Fibroblast of lung (primary cell): Measurements from ENCODE around the gene MRPS11.

Experiments
- CTCF ChIP-seq, 2 donors: IDR thresholded peaks in 1 of 2; conservative IDR thresholded peaks in 1 of 2; 1 replicate in 1 of 2; 2 replicates in 1 of 2; pipeline ENCODE4 v1.5.1; 2011 to 2012; ENCODE audit warnings: low read length in 2 of 2, control low read depth in 1 of 2, inconsistent platforms in 1 of 2, low read depth in 1 of 2, mild to moderate bottlenecking in 1 of 2
- EZH2 ChIP-seq: IDR thresholded peaks from 2 replicates; pipeline ENCODE4 v1.5.1; 2012; ENCODE audit warnings: low read length, control low read depth, mild to moderate bottlenecking; ENCODE audit errors: missing control alignments

GRCh38 chr15:88512601-88513000, 45.1 kb downstream of the MRPS11 start:
- no peak for TF ChIP-seq EZH2
- no peak for TF ChIP-seq CTCF (conservative IDR thresholded peaks at IDR 0.05 in 1 of 2, IDR thresholded peaks at IDR 0.05 in 1 of 2; ENCODE audit: low read depth in 1 of 2, low read length in 2 of 2)
